Endothelial cell of umbilical vein (primary cell): ENCODE results near the gene KPNB1. TPM values are rescaled to one million over a fixed set of nuclear protein-coding genes. Genes with fewer than 3 reads are reported as not detected.

ENCODE experiments used
- BruUV-seq: library from RNA; stranded (reverse); fragments of 400-500 nt; replicated peaks from 2 replicates; lab custom pipeline; 2021; lab: Mats Ljungman, UMichigan
- CTCF ChIA-PET: fragments of 300-600, 350-600 bp; sonication (Branson Sonifier 250); formaldehyde crosslinking; loops from one replicate; lab custom pipeline; 2021; ENCODE audit warnings: antibody characterized with exemption, inconsistent platforms; lab: Charles Lee
- POLR2A ChIA-PET: fragments of 300-600, 350-600 bp; sonication (Branson Sonifier 250); formaldehyde crosslinking; loops from one replicate; lab custom pipeline; 2021; ENCODE audit warnings: antibody characterized with exemption, inconsistent platforms; lab: Charles Lee
- DNase-seq: peaks from one replicate; pipeline ENCODE4 v3.0.0-alpha.2; 2011; ENCODE audit warnings: low read depth, low spot score
- FAIRE-seq: peaks from 2 replicates; lab custom pipeline; 2011; peaks lifted over from hg19 to GRCh38; lab: Jason Lieb, UNC
- H2AFZ ChIP-seq: 2 replicates; pipeline ENCODE4 v1.6.0; 2012; ENCODE audit warnings: low read depth, low read length, control low read depth, inconsistent platforms
- H3K27ac ChIP-seq: 2 replicates; pipeline ENCODE4 v1.5.1; 2011; ENCODE audit warnings: low read depth, mild to moderate bottlenecking, control low read depth, low read length, moderate library complexity; ENCODE audit not compliant: insufficient read depth
- H3K27me3 ChIP-seq, 2 experiments: 2 replicates each; pipeline versions ENCODE4 v1.6.0 to v1.6.1; 2011; ENCODE audit warnings: low read length in 2 of 2, mixed read lengths in 1 of 2; ENCODE audit not compliant: control insufficient read depth in 2 of 2, insufficient read depth in 2 of 2
- H3K36me3 ChIP-seq, 2 experiments: 2 replicates in 1 of 2; 3 replicates in 1 of 2; pipeline ENCODE4 v1.5.1; 2011; ENCODE audit warnings: low read length in 2 of 2, mild to moderate bottlenecking in 1 of 2, moderate library complexity in 1 of 2; ENCODE audit not compliant: control insufficient read depth in 2 of 2, insufficient read depth in 2 of 2; ENCODE audit errors: extremely low read depth in 1 of 2
- H3K4me1 ChIP-seq: 3 replicates; pipeline ENCODE4 v1.5.1; 2011; ENCODE audit warnings: mild to moderate bottlenecking, low read length; ENCODE audit not compliant: control insufficient read depth, insufficient read depth; ENCODE audit errors: extremely low read depth
- H3K4me2 ChIP-seq: 2 replicates; pipeline ENCODE4 v1.6.1; 2011; ENCODE audit warnings: low read length, control low read depth, mixed read lengths; ENCODE audit not compliant: insufficient read depth
- H3K4me3 ChIP-seq, 3 experiments: fragments of 200-600 bp in 1 of 3; sonication (generic), shearing (Covaris generic) in 1 of 3; replicated peaks in 1 of 3; 2 replicates each; pipeline ENCODE4 v1.5.1; 2011 to 2016; ENCODE audit warnings: control low read depth in 3 of 3, low read length in 3 of 3, mild to moderate bottlenecking in 2 of 3, inconsistent platforms in 1 of 3, low read depth in 1 of 3, moderate library complexity in 1 of 3; ENCODE audit not compliant: insufficient read depth in 1 of 3
- H3K79me2 ChIP-seq: 2 replicates; pipeline ENCODE4 v1.6.0; 2012; ENCODE audit warnings: low read length, inconsistent platforms; ENCODE audit not compliant: control insufficient read depth, insufficient read depth
- H3K9ac ChIP-seq: replicated peaks from 2 replicates; pipeline ENCODE3; 2011; ENCODE audit warnings: low read length, control low read depth; ENCODE audit not compliant: insufficient read depth; ENCODE audit errors: extremely low read depth
- H3K9me1 ChIP-seq: replicated peaks from 3 replicates; pipeline ENCODE4 v1.6.0; 2011; ENCODE audit warnings: mild to moderate bottlenecking, low read length; ENCODE audit not compliant: control insufficient read depth, insufficient read depth; ENCODE audit errors: extremely low read depth
- H3K9me3 ChIP-seq: replicated peaks from 2 replicates; pipeline ENCODE4 v1.5.1; 2012; ENCODE audit warnings: low read length, inconsistent platforms; ENCODE audit not compliant: control insufficient read depth, insufficient read depth
- H4K20me1 ChIP-seq: replicated peaks from 2 replicates; pipeline ENCODE3; 2011; ENCODE audit warnings: mild to moderate bottlenecking, low read length; ENCODE audit not compliant: control insufficient read depth, insufficient read depth; ENCODE audit errors: extremely low read depth
- CTCF ChIP-seq, 2 donors: IDR thresholded peaks; 1 replicate in 1 of 2; 2 replicates in 1 of 2; pipeline ENCODE4 v1.5.1; 2011; ENCODE audit warnings: low read length in 2 of 2, mild to moderate bottlenecking in 2 of 2, moderate library complexity in 2 of 2, control low read depth in 1 of 2, inconsistent platforms in 1 of 2, low read depth in 1 of 2; ENCODE audit not compliant: insufficient read depth in 1 of 2; ENCODE audit errors: extremely low read depth in 1 of 2
- FOS ChIP-seq: IDR thresholded peaks from 2 replicates; pipeline ENCODE4 v1.6.1; 2011; ENCODE audit warnings: mild to moderate bottlenecking, low read length, moderate library complexity, borderline replicate concordance; ENCODE audit not compliant: insufficient read depth
- GATA2 ChIP-seq: IDR thresholded peaks from 2 replicates; pipeline ENCODE4 v1.7.0; 2011; ENCODE audit warnings: low read depth, mild to moderate bottlenecking, moderate library complexity, mixed read lengths, low read length; ENCODE audit not compliant: insufficient read length, insufficient read depth
- JUN ChIP-seq: IDR thresholded peaks from 2 replicates; pipeline ENCODE4 v1.6.1; 2011; ENCODE audit warnings: borderline replicate concordance, low read depth; ENCODE audit not compliant: insufficient read length, insufficient read depth
- MYC ChIP-seq: IDR thresholded peaks from one replicate; pipeline ENCODE4 v1.6.1; 2011; ENCODE audit warnings: mild to moderate bottlenecking, low read depth, low read length
- POLR2AphosphoS5 ChIP-seq: IDR thresholded peaks from 2 replicates; pipeline ENCODE4 v1.6.1; 2012; ENCODE audit warnings: low read depth, mild to moderate bottlenecking, control low read depth, low read length, moderate library complexity; ENCODE audit not compliant: insufficient read depth
- dilution Hi-C: fragments of 300-500 bp; cut with MboI; formaldehyde crosslinking; loops from one replicate; pipeline ENCODE4 v1.15.0; 2019; ENCODE audit warnings: low sequenced_read_pairs; ENCODE audit not compliant: extremely low pct_ligation_motif_present
- intact Hi-C: fragments of 100-400 bp; cut with micrococcal nuclease; formaldehyde crosslinking; loops from one replicate; pipeline ENCODE4 v1.10.0; 2022
- polyA plus RNA-seq, 4 experiments: library from polyadenylated mRNA; depleted of rRNA in 3 of 4; stranded (reverse) in 3 of 4; unstranded in 1 of 4; fragments of >200 nt; gene quantifications; 2 replicates each; pipeline versions ENCODE4 v1.2.1 to v1.2.3, GENCODE V29; 2011 to 2012; ENCODE audit warnings: missing spikeins in 1 of 4
- total RNA-seq: library from RNA; stranded (reverse); gene quantifications from 2 replicates; pipeline ENCODE4 v1.2.3, GENCODE V29; 2021

Gene KPNB1
- total and polyA plus RNA-seq, 2 donors (not counting 3 experiments of a cell fraction or from before 2014, with no cell fraction given), result 119 to 495 TPM

DNA sequence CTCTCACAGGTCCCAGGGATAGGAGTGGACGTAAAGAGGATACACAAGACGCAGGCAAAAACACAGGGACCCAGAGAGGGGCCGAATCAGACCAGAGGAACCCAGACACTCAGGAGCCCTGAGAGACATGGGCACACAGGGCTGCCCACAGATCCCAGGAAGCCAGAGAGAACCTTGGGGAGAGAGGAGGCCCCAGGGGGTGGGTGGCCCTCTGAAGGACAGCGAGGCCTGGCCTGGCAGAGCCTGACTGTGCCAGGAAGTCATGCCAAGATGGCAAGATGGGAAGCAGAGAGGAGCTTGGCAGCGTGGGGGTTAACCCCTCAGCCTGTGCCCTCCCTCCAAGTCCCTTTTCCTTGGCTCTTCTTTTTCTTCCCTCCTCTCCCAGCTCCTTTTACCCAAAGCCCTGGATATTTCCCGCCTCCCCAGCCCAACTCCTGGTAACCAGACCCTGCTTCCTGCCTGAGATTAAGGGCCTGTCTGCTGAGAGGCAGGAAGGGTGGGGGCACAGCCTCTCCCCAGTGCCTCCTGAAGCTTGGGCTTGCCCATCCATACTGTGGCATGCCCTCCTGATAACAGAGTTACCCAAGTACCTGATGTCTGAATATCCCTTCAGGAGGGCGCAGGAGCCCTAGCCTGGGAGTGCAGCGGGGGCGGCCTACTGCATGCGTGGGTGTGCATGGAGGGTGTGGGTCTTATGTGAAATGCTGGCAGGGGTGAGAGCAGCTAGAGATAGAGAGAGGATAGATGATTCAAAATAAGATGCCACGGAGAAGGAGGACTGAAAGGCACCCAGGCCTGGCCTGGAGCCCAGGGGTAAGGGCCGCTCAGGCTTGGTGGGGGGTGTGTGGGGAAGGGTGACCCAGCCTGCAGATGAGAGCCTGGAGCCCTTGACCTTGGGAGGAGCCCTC is 77.3 kb downstream of the KPNB1 start:
- Histone ChIP-seq H3K9me3 (no peaks in the 10 kb centered on the region), H3K27ac (no peak overlapping the region), H3K36me3 (no peaks in the 10 kb centered on the region), H3K79me2 (no peaks in the 10 kb centered on the region), H3K4me3 (no peak overlapping the region), H3K27me3 (peaks cover 12 to 20% of the 10 kb centered on the region in 2 experiments), H3K9me1 (no peaks in the 10 kb centered on the region), H2AFZ (no peak overlapping the region), H3K4me1 (no peaks in the 10 kb centered on the region), H3K9ac (no peak overlapping the region), H3K4me2 (no peak overlapping the region), H4K20me1 (no peaks in the 10 kb centered on the region)
- TF ChIP-seq FOS (no peak), GATA2 (no peak), POLR2AphosphoS5 (no peak), CTCF (IDR thresholded peaks at IDR 0.05; ENCODE audit: extremely low read depth in 1 of 2, insufficient read depth in 1 of 2, low read depth in 1 of 2, low read length in 2 of 2) (no peak), JUN (no peak), MYC (no peak)
- DNase-seq (no peak), FAIRE-seq (no peak)
- ChIA-PET POLR2A (no interaction called here), CTCF (no interaction called here)
- dilution Hi-C loops (no loop called here), intact Hi-C loops (no loop called here)
- no TSS peak for BruUV-seq
